NB4 (cell line): Measurements from ENCODE around the gene CXCL1.

Experiments
- DNase-seq: peaks from one replicate; pipeline ENCODE4 v3.0.0; 2010; ENCODE audit warnings: low read depth
- H3K4me3 ChIP-seq: one replicate; pipeline ENCODE4 v1.5.1; 2011; ENCODE audit warnings: mild to moderate bottlenecking, low read depth, low read length, moderate library complexity
- MYC ChIP-seq: IDR thresholded peaks from 2 replicates; pipeline ENCODE4 v1.6.1; 2011; ENCODE audit warnings: low read depth, low read length
- POLR2A ChIP-seq: IDR thresholded peaks from 2 replicates; pipeline ENCODE4 v1.6.1; 2011; ENCODE audit warnings: mild to moderate bottlenecking; ENCODE audit not compliant: insufficient read length; ENCODE audit errors: extremely low read depth
- TF ChIP-seq, protein P1 (sequence below): IDR thresholded peaks from one replicate; pipeline ENCODE4 v1.5.1; 2012; ENCODE audit warnings: low read depth, low read length
- TF ChIP-seq, protein P2 (sequence below): IDR thresholded peaks from 2 replicates; pipeline ENCODE4 v1.6.1; 2011; ENCODE audit warnings: low read depth, low read length

Gene CXCL1

DNA sequence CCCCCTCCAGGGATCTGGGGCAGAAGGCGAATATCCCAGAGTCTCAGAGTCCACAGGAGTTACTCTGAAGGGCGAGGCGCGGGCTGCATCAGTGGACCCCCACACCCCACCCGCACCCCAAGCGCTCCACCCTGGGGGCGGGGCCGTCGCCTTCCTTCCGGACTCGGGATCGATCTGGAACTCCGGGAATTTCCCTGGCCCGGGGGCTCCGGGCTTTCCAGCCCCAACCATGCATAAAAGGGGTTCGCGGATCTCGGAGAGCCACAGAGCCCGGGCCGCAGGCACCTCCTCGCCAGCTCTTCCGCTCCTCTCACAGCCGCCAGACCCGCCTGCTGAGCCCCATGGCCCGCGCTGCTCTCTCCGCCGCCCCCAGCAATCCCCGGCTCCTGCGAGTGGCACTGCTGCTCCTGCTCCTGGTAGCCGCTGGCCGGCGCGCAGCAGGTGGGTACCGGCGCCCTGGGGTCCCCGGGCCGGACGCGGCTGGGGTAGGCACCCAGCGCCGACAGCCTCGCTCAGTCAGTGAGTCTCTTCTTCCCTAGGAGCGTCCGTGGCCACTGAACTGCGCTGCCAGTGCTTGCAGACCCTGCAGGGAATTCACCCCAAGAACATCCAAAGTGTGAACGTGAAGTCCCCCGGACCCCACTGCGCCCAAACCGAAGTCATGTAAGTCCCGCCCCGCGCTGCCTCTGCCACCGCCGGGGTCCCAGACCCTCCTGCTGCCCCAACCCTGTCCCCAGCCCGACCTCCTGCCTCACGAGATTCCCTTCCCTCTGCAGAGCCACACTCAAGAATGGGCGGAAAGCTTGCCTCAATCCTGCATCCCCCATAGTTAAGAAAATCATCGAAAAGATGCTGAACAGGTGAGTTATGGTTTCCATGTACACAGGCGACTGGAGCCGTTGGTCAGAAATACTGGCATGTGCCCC, at the start of gene CXCL1:
CXCL1 (plus strand) TSS at position 264 of the 926 bp plus-strand sequence; CDS start at position 342, 78 bp downstream.
- TF ChIP-seq, protein P1, sequence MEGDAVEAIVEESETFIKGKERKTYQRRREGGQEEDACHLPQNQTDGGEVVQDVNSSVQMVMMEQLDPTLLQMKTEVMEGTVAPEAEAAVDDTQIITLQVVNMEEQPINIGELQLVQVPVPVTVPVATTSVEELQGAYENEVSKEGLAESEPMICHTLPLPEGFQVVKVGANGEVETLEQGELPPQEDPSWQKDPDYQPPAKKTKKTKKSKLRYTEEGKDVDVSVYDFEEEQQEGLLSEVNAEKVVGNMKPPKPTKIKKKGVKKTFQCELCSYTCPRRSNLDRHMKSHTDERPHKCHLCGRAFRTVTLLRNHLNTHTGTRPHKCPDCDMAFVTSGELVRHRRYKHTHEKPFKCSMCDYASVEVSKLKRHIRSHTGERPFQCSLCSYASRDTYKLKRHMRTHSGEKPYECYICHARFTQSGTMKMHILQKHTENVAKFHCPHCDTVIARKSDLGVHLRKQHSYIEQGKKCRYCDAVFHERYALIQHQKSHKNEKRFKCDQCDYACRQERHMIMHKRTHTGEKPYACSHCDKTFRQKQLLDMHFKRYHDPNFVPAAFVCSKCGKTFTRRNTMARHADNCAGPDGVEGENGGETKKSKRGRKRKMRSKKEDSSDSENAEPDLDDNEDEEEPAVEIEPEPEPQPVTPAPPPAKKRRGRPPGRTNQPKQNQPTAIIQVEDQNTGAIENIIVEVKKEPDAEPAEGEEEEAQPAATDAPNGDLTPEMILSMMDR, result no peak
- TF ChIP-seq, protein P2, sequence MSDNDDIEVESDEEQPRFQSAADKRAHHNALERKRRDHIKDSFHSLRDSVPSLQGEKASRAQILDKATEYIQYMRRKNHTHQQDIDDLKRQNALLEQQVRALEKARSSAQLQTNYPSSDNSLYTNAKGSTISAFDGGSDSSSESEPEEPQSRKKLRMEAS, result no peak
- TF ChIP-seq MYC (no peak), POLR2A (no peak)
- DNase-seq, result peak; percentile 42
- H3K4me3 ChIP-seq, result no peak within 1 kb of the TSS

DNA sequence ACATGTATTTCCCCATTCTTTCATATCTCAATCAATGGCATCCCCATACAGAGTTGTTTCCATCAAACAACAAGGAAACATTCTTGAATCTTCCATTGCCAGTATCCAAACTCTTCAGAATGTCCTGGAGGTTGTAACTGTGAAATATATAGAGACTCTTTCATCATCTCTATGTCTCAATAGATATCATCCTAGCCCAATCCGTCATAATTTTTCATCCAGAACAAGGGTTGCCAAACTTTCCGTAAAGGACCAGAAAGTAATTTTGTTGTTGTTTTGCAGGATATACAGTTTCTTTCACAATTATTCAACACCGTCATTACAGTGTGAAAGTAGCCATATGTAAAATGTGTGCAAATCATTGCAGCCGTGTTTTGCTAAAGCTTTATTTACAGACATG, 47.9 kb upstream of the CXCL1 start:
- H3K4me3 ChIP-seq, result no peak overlapping the region
- DNase-seq, result no peak
- TF ChIP-seq, protein P2, result no peak
- TF ChIP-seq MYC (no peak), POLR2A (no peak)
- TF ChIP-seq, protein P1, result no peak

DNA sequence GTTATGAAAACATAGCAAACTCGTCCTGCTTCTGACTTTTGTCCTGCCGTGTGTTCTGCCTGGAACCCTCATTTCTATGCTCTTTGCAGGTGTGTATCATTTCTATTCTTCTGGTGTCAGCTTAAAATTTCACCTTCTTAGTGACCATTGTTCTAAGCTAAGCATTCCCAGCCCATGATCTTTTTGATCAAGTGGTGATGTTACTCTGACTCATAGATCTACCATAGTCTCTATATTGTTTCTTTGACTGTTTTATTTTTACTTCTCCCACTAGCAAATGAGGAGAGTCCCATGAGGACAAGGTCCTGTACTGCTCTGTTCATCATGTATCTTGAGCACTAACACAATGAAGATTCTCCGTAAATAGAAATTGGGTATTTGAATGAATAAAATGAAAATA, 46.8 kb upstream of the CXCL1 start:
- no peak for DNase-seq
- no peak overlapping the region for H3K4me3 ChIP-seq
- TF ChIP-seq, protein P1, result no peak
- TF ChIP-seq, protein P2, result no peak
- TF ChIP-seq MYC, result no peak
- TF ChIP-seq POLR2A, result no peak

DNA sequence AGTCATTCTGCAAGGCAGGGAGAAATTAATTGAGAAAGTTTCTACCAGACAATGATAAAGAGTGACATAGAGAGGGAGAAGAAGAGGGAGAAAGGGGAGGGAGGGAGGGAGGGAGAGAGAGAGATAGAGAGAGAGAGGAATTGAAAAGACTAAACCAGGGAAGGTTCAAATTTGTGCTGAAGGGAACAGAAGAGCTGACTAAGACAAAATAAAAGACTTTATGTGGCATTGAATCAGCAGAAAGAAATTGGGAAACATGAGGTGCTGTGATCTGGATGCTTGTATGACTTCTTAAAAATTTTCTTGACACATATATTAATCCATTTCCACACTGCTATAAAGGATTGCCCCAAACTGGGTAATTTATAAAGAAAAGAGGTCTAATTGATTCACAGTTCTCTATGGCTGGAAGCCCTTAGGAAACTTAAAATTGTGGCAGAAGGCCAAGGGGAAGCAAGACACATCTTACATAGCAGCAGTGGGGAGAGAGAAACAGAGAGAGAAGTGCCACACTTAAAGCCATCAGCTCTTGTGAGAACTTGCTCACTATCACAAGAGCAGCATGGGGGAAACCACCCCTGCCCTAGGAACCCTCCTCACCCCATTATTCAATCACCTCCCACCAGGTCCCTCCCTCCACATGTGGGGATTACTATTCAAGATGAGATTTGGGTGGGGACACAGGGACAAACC, 46.2 kb upstream of the CXCL1 start:
- no peak for DNase-seq
- H3K4me3 ChIP-seq, result no peak overlapping the region
- TF ChIP-seq POLR2A (no peak), MYC (no peak)
- TF ChIP-seq, protein P2, result no peak
- TF ChIP-seq, protein P1, result no peak

DNA sequence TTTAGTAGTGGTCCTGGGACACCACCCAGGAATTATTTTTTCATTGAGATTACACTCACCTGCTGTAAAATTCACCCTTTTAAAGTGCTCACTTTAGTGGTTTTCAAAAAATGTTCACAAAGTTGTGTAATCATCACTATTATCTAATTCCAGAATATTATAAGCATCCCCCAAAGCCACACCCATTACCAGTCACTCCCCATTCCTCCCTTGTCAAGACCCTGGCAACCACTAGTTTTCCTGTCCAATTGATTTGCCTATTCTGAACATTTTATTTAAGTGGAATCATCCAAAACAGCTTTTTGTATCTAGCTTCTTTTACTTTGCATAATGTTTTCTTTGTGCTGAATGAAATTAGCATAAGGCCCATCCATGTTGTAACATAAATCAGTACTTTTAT, 45.4 kb upstream of the CXCL1 start:
- DNase-seq, result no peak
- H3K4me3 ChIP-seq, result no peak overlapping the region
- TF ChIP-seq POLR2A (no peak), MYC (no peak)
- TF ChIP-seq, protein P2, result no peak
- TF ChIP-seq, protein P1, result no peak
